NT2/D1 (cell line): Measurements from ENCODE around the gene AOPEP.

Experiments
- DNase-seq: peaks from one replicate; pipeline ENCODE4 v3.0.0-alpha.2; 2011; ENCODE audit warnings: low read depth, low spot score
- H3K27me3 ChIP-seq: 2 replicates; pipeline ENCODE4 v1.6.0; 2011; ENCODE audit warnings: mild to moderate bottlenecking; ENCODE audit not compliant: insufficient read length, insufficient read depth
- H3K36me3 ChIP-seq: 2 replicates; pipeline ENCODE4 v1.6.1; 2011; ENCODE audit warnings: mild to moderate bottlenecking, low read length, mixed read lengths; ENCODE audit not compliant: insufficient read depth, insufficient read length
- H3K4me1 ChIP-seq: 2 replicates; pipeline ENCODE4 v1.5.1; 2011; ENCODE audit not compliant: insufficient read depth, insufficient read length
- H3K4me3 ChIP-seq: 2 replicates; pipeline ENCODE4 v1.5.1; 2011; ENCODE audit warnings: low read depth; ENCODE audit not compliant: insufficient read length
- H3K9ac ChIP-seq: 2 replicates; pipeline ENCODE4 v1.6.0; 2011; ENCODE audit warnings: low read depth; ENCODE audit not compliant: insufficient read length
- H3K9me3 ChIP-seq: 2 replicates; pipeline ENCODE4 v1.5.1; 2011; ENCODE audit warnings: mild to moderate bottlenecking, low read length; ENCODE audit not compliant: insufficient read depth
- SUZ12 ChIP-seq: IDR thresholded peaks from 2 replicates; pipeline ENCODE4 v1.6.1; 2011; ENCODE audit not compliant: insufficient read length, insufficient read depth; ENCODE audit errors: extremely low read depth
- YY1 ChIP-seq: IDR thresholded peaks from 2 replicates; pipeline ENCODE4 v1.6.1; 2011; ENCODE audit not compliant: insufficient read length, insufficient read depth
- ZNF274 ChIP-seq: IDR thresholded peaks from 2 replicates; pipeline ENCODE4 v1.6.1; 2011; ENCODE audit warnings: mild to moderate bottlenecking, low read depth, low read length

AOPEP gene

GRCh38 chr9:94734054-94734754 is 7.7 kb downstream of the AOPEP start:
- H3K4me1 ChIP-seq, result no peaks in the 10 kb centered on the region
- H3K9me3 ChIP-seq, result no peaks in the 10 kb centered on the region
- peaks cover 12% of the 10 kb centered on the region for H3K36me3 ChIP-seq
- H3K4me3 ChIP-seq, result no peak overlapping the region
- no peak for DNase-seq
- TF ChIP-seq YY1, result no peak
- TF ChIP-seq SUZ12, result no peak
- no peak for TF ChIP-seq ZNF274
- no peak overlapping the region for H3K9ac ChIP-seq
- H3K27me3 ChIP-seq, result no peaks in the 10 kb centered on the region

GRCh38 chr9:94736759-94737158 is 10.3 kb downstream of the AOPEP start:
- H3K36me3 ChIP-seq, result peaks cover 12% of the 10 kb centered on the region
- no peak for DNase-seq
- TF ChIP-seq SUZ12 (no peak), ZNF274 (no peak), YY1 (no peak)
- H3K9me3 ChIP-seq, result no peaks in the 10 kb centered on the region
- no peaks in the 10 kb centered on the region for H3K27me3 ChIP-seq
- no peak overlapping the region for H3K9ac ChIP-seq
- H3K4me3 ChIP-seq, result no peak overlapping the region
- no peaks in the 10 kb centered on the region for H3K4me1 ChIP-seq

GRCh38 chr9:94740145-94740840 is 13.8 kb downstream of the AOPEP start:
- no peak for DNase-seq
- TF ChIP-seq SUZ12 (no peak), ZNF274 (no peak), YY1 (no peak)
- Histone ChIP-seq H3K9me3 (no peaks in the 10 kb centered on the region), H3K4me3 (no peak overlapping the region), H3K27me3 (no peaks in the 10 kb centered on the region), H3K4me1 (no peaks in the 10 kb centered on the region), H3K9ac (no peak overlapping the region), H3K36me3 (peaks cover 8% of the 10 kb centered on the region)

- no peak for DNase-seq
- Histone ChIP-seq H3K36me3 (peaks cover 14% of the 10 kb centered on the region), H3K27me3 (no peaks in the 10 kb centered on the region), H3K4me1 (no peaks in the 10 kb centered on the region), H3K9me3 (no peaks in the 10 kb centered on the region), H3K4me3 (no peak overlapping the region), H3K9ac (no peak overlapping the region)
- TF ChIP-seq YY1 (no peak), SUZ12 (no peak), ZNF274 (no peak)
These were observed 15.4 kb downstream of the AOPEP start for GRCh38 chr9:94741866-94742265.

- H3K4me1 ChIP-seq, result no peaks in the 10 kb centered on the region
- H3K9me3 ChIP-seq, result peaks cover under 1% of the 10 kb centered on the region; the same call in 1 of the 2 replicates
- H3K9ac ChIP-seq, result no peak overlapping the region
- H3K36me3 ChIP-seq, result peaks cover 14% of the 10 kb centered on the region
- no peak overlapping the region for H3K4me3 ChIP-seq
- no peak for DNase-seq
- no peaks in the 10 kb centered on the region for H3K27me3 ChIP-seq
- TF ChIP-seq YY1, result no peak
- TF ChIP-seq ZNF274, result no peak
- no peak for TF ChIP-seq SUZ12
These were observed 16.8 kb downstream of the AOPEP start for GRCh38 chr9:94743035-94743954.

- DNase-seq, result no peak
- H3K4me1 ChIP-seq, result no peaks in the 10 kb centered on the region
- no peak overlapping the region for H3K4me3 ChIP-seq
- no peaks in the 10 kb centered on the region for H3K27me3 ChIP-seq
- H3K9me3 ChIP-seq, result peaks cover 17% of the 10 kb centered on the region
- no peak for TF ChIP-seq YY1
- no peak for TF ChIP-seq ZNF274
- no peak for TF ChIP-seq SUZ12
- no peak overlapping the region for H3K9ac ChIP-seq
- H3K36me3 ChIP-seq, result peaks cover 21% of the 10 kb centered on the region
These were observed 19.5 kb downstream of the AOPEP start for GRCh38 chr9:94745806-94746540.
